Mesenchymal stem cell (in vitro differentiated cells and primary cell): ENCODE results near the gene ARHGEF4.

Experiments
- DNase-seq: peaks from one replicate; pipeline ENCODE4 v3.0.0-alpha.2; 2013
- H2AFZ ChIP-seq: one replicate; pipeline ENCODE4 v1.6.1; 2013; ENCODE audit warnings: low read depth, mild to moderate bottlenecking, control low read depth, inconsistent platforms, low read length, moderate library complexity
- H2AK5ac ChIP-seq: 2 replicates; pipeline ENCODE4 v1.6.1; 2013; ENCODE audit warnings: low read length, moderate library complexity, mild to moderate bottlenecking, inconsistent platforms; ENCODE audit not compliant: severe bottlenecking
- H2BK120ac ChIP-seq: one replicate; pipeline ENCODE4 v1.6.1; 2013; ENCODE audit warnings: low read depth, mild to moderate bottlenecking, inconsistent platforms, low read length, moderate library complexity
- H2BK12ac ChIP-seq, 2 experiments: one replicate each; pipeline ENCODE4 v1.6.1; 2013; ENCODE audit warnings: inconsistent platforms in 2 of 2, low read length in 2 of 2, mild to moderate bottlenecking in 2 of 2, moderate library complexity in 2 of 2, control low read depth in 1 of 2
- H2BK15ac ChIP-seq: one replicate; pipeline ENCODE4 v1.6.1; 2013; ENCODE audit warnings: mild to moderate bottlenecking, low read depth, inconsistent platforms; ENCODE audit not compliant: poor library complexity, severe bottlenecking
- H2BK5ac ChIP-seq: 2 replicates; pipeline ENCODE4 v1.6.1; 2013; ENCODE audit warnings: low read depth, mild to moderate bottlenecking, low read length, control low read depth, inconsistent platforms; ENCODE audit not compliant: poor library complexity, severe bottlenecking
- H3K14ac ChIP-seq, 2 experiments: one replicate each; pipeline ENCODE4 v1.6.1; 2013; ENCODE audit warnings: inconsistent platforms in 2 of 2, low read length in 2 of 2, control low read depth in 1 of 2, mild to moderate bottlenecking in 1 of 2, moderate library complexity in 1 of 2
- H3K18ac ChIP-seq, 2 experiments: one replicate each; pipeline ENCODE4 v1.6.1; 2013; ENCODE audit warnings: inconsistent platforms in 2 of 2, low read length in 2 of 2, control low read depth in 1 of 2, low read depth in 1 of 2, mild to moderate bottlenecking in 1 of 2
- H3K23ac ChIP-seq, 2 experiments: one replicate each; pipeline ENCODE4 v1.6.1; 2013; ENCODE audit warnings: inconsistent platforms in 2 of 2, low read length in 2 of 2, mild to moderate bottlenecking in 2 of 2, moderate library complexity in 2 of 2, control low read depth in 1 of 2
- H3K27ac ChIP-seq: 2 replicates; pipeline ENCODE4 v1.5.1; 2013; ENCODE audit warnings: mild to moderate bottlenecking, moderate library complexity, low read length, control low read depth, inconsistent platforms; ENCODE audit not compliant: poor library complexity, severe bottlenecking
- H3K27me3 ChIP-seq, 2 experiments: 2 replicates each; pipeline versions ENCODE4 v1.6.1 to v1.7.0; 2013; ENCODE audit warnings: low read length in 2 of 2, mild to moderate bottlenecking in 2 of 2, moderate library complexity in 2 of 2, control low read depth in 1 of 2, inconsistent platforms in 1 of 2; ENCODE audit not compliant: control insufficient read depth in 1 of 2, insufficient read depth in 1 of 2
- H3K36me3 ChIP-seq, 2 experiments: 2 replicates each; pipeline versions ENCODE4 v1.6.1 to v1.7.0; 2013; ENCODE audit warnings: low read length in 2 of 2, control low read depth in 1 of 2, inconsistent platforms in 1 of 2, low read depth in 1 of 2, mild to moderate bottlenecking in 1 of 2; ENCODE audit not compliant: insufficient read depth in 2 of 2, control insufficient read depth in 1 of 2
- H3K4ac ChIP-seq, 2 experiments: one replicate each; pipeline ENCODE4 v1.6.1; 2013; ENCODE audit warnings: inconsistent platforms in 2 of 2, low read length in 2 of 2, mild to moderate bottlenecking in 2 of 2, moderate library complexity in 2 of 2, control low read depth in 1 of 2, low read depth in 1 of 2
- H3K4me1 ChIP-seq: 2 replicates; pipeline ENCODE4 v1.6.1; 2013; ENCODE audit warnings: low read depth, low read length, control low read depth; ENCODE audit not compliant: control insufficient read depth, insufficient read depth
- H3K4me2 ChIP-seq: 2 replicates; pipeline ENCODE4 v1.6.1; 2013; ENCODE audit warnings: low read length, mild to moderate bottlenecking, inconsistent platforms; ENCODE audit not compliant: poor library complexity, severe bottlenecking
- H3K4me3 ChIP-seq, 2 experiments: 2 replicates each; pipeline versions ENCODE4 v1.5.1 to v1.7.0; 2013; ENCODE audit warnings: low read length in 2 of 2, mild to moderate bottlenecking in 2 of 2, control low read depth in 1 of 2, low read depth in 1 of 2; ENCODE audit not compliant: insufficient read depth in 1 of 2
- H3K79me1 ChIP-seq: replicated peaks from 2 replicates; pipeline ENCODE4 v1.6.1; 2013; ENCODE audit warnings: mild to moderate bottlenecking, control low read depth, low read length, inconsistent platforms; ENCODE audit not compliant: poor library complexity, severe bottlenecking
- H3K9ac ChIP-seq: 2 replicates; pipeline ENCODE4 v1.7.0; 2013; ENCODE audit warnings: mild to moderate bottlenecking, low read length, moderate library complexity
- H3K9me3 ChIP-seq: 2 replicates; pipeline ENCODE4 v1.7.0; 2013; ENCODE audit warnings: mild to moderate bottlenecking, low read length; ENCODE audit not compliant: control insufficient read depth
- H4K8ac ChIP-seq: one replicate; pipeline ENCODE4 v1.6.1; 2013; ENCODE audit warnings: inconsistent platforms, mild to moderate bottlenecking, low read length, moderate library complexity
- H4K91ac ChIP-seq: one replicate; pipeline ENCODE4 v1.6.1; 2013; ENCODE audit warnings: mild to moderate bottlenecking, low read length, inconsistent platforms
- WGBS: methylation state at CpG from one replicate; pipeline ENCODE4 v1.1.7; 2013; ENCODE audit warnings: mixed read lengths; 5-methylcytosine and 5-hydroxymethylcytosine counted together

Gene ARHGEF4

GRCh38 chr2:130976591-130977237 is 140.0 kb downstream of the ARHGEF4 start:
- peaks cover 4% of the 10 kb centered on the region for H3K9me3 ChIP-seq
- no peaks in the 10 kb centered on the region for H3K79me1 ChIP-seq
- no peak overlapping the region for H2AK5ac ChIP-seq
- H3K14ac ChIP-seq = peak overlapping the region in 1 of 2 experiments; percentile 35
- no peaks in the 10 kb centered on the region for H3K36me3 ChIP-seq
- no peak overlapping the region for H2BK5ac ChIP-seq
- no peak overlapping the region for H3K23ac ChIP-seq
- no peaks in the 10 kb centered on the region for H3K4me1 ChIP-seq
- no peak overlapping the region for H3K4me3 ChIP-seq
- no peak overlapping the region for H3K4ac ChIP-seq
- no peak overlapping the region for H4K91ac ChIP-seq
- H3K27ac ChIP-seq = no peak overlapping the region
- H3K27me3 ChIP-seq = peaks cover 0 to 3% of the 10 kb centered on the region in 2 experiments
- H3K9ac ChIP-seq = no peak overlapping the region
- no peak overlapping the region for H2BK12ac ChIP-seq
- no peak overlapping the region for H2BK15ac ChIP-seq
- H3K18ac ChIP-seq = no peak overlapping the region
- no peak overlapping the region for H2AFZ ChIP-seq
- no peak overlapping the region for H4K8ac ChIP-seq
- no peak overlapping the region for H2BK120ac ChIP-seq
- WGBS = 90% methylated on average over 10 of the region's 10 CpGs
- no peak for DNase-seq
- no peak overlapping the region for H3K4me2 ChIP-seq

DNA sequence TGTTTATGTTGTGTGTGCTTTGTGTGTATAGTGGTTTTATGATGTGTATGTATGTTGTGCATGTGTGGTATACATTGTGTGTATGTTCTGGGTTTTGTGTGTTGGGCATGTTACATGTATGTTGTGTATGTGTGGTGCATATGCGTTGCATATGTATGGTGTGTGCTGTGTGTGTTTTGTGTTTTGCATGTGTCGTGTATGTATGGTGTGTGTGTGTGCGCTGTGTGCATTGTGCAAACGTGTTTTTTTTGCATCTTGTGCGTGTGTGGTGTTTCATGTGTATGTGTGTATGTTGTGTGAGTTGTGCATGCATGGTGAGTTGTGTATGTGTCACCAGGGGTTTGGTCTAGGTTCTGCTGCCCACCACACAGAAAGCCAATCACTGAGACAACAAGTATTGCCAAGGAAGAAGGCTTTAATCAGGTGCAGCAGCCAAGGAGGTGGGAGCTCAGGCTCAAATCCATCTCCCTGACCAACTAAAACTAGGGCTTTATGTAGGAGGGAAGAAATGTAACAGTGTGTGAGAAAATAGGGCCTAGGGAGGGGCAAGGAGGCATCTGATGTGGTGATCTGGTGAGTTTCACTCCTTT is 140.8 kb downstream of the ARHGEF4 start:
- Histone ChIP-seq H4K91ac (no peak overlapping the region), H3K4me3 (no peak overlapping the region), H3K9ac (no peak overlapping the region), H3K4me1 (no peaks in the 10 kb centered on the region), H3K4me2 (no peak overlapping the region), H2BK120ac (no peak overlapping the region), H2BK5ac (no peak overlapping the region), H3K14ac (no peak overlapping the region), H4K8ac (no peak overlapping the region), H2AFZ (no peak overlapping the region), H3K79me1 (no peaks in the 10 kb centered on the region), H3K27ac (no peak overlapping the region), H3K23ac (no peak overlapping the region), H3K4ac (no peak overlapping the region), H3K36me3 (no peaks in the 10 kb centered on the region), H3K9me3 (peaks cover 4% of the 10 kb centered on the region), H3K18ac (no peak overlapping the region), H3K27me3 (peaks cover 0 to 3% of the 10 kb centered on the region in 2 experiments), H2BK15ac (no peak overlapping the region), H2AK5ac (no peak overlapping the region), H2BK12ac (no peak overlapping the region)
- 82% methylated on average over 5 of the region's 5 CpGs for WGBS
- DNase-seq = no peak

DNA sequence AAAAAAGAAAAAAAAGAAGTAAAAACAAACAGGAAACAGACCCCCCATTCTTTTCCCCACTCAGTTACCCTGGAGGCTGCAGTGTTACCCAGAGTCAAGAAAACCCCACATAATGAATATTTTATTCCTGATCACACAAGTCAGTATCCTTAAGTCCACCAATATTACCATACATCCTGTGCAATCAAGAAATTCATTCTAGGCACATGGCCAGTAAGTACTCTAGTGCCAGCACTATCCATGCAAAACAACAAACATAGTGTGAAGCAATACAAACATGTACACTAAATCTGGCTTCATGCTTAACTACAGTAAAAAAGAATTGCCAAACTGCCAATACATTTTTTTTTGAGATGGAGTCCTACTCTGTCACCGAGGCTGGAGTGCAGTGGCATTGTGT is 145.0 kb downstream of the ARHGEF4 start:
- H2AFZ ChIP-seq = no peak overlapping the region
- no peak overlapping the region for H3K4me3 ChIP-seq
- no peak overlapping the region for H3K18ac ChIP-seq
- no peaks in the 10 kb centered on the region for H3K27me3 ChIP-seq
- no peak overlapping the region for H2BK120ac ChIP-seq
- no peak overlapping the region for H4K8ac ChIP-seq
- no peak overlapping the region for H4K91ac ChIP-seq
- peaks cover 4% of the 10 kb centered on the region for H3K9me3 ChIP-seq
- H3K36me3 ChIP-seq = no peaks in the 10 kb centered on the region
- no peak overlapping the region for H2AK5ac ChIP-seq
- no peak for DNase-seq
- no peak overlapping the region for H3K4ac ChIP-seq
- H3K23ac ChIP-seq = no peak overlapping the region
- H3K9ac ChIP-seq = no peak overlapping the region
- H3K14ac ChIP-seq = no peak overlapping the region
- H3K4me2 ChIP-seq = no peak overlapping the region
- no peaks in the 10 kb centered on the region for H3K4me1 ChIP-seq
- no peak overlapping the region for H2BK12ac ChIP-seq
- no peak overlapping the region for H2BK15ac ChIP-seq
- H3K27ac ChIP-seq = no peak overlapping the region
- 68% methylated on average over 1 of the region's 1 CpG for WGBS
- H2BK5ac ChIP-seq = no peak overlapping the region
- H3K79me1 ChIP-seq = no peaks in the 10 kb centered on the region

- no peak overlapping the region for H2AFZ ChIP-seq
- H2AK5ac ChIP-seq = no peak overlapping the region
- no peak overlapping the region for H2BK5ac ChIP-seq
- no peak overlapping the region for H3K4ac ChIP-seq
- no peak overlapping the region for H3K4me2 ChIP-seq
- no peak overlapping the region for H4K8ac ChIP-seq
- no peak overlapping the region for H2BK120ac ChIP-seq
- no peak overlapping the region for H3K4me3 ChIP-seq
- H2BK15ac ChIP-seq = no peak overlapping the region
- no peaks in the 10 kb centered on the region for H3K9me3 ChIP-seq
- H3K9ac ChIP-seq = no peak overlapping the region
- no peaks in the 10 kb centered on the region for H3K36me3 ChIP-seq
- no peak overlapping the region for H4K91ac ChIP-seq
- no peak overlapping the region for H3K14ac ChIP-seq
- no peak overlapping the region for H3K27ac ChIP-seq
- no peak overlapping the region for H3K23ac ChIP-seq
- H2BK12ac ChIP-seq = no peak overlapping the region
- no peaks in the 10 kb centered on the region for H3K27me3 ChIP-seq
- no peak for DNase-seq
- no peaks in the 10 kb centered on the region for H3K4me1 ChIP-seq
- WGBS = 84% methylated on average over 2 of the region's 4 CpGs
- no peak overlapping the region for H3K18ac ChIP-seq
- no peaks in the 10 kb centered on the region for H3K79me1 ChIP-seq
These were observed 148.6 kb downstream of the ARHGEF4 start for GRCh38 chr2:130985206-130985780.
